K562 (cell line): ENCODE results near the gene KCNB1.

Experiments
- NRF1 ChIP-seq, 2 experiments: fragments of 450-650 bp; IDR thresholded peaks in 1 of 2; conservative IDR thresholded peaks in 1 of 2; 2 replicates each; pipeline ENCODE4 v1.6.1; 2014; ENCODE audit warnings: mild to moderate bottlenecking in 2 of 2
- POLR3G ChIP-seq: IDR thresholded peaks from 2 replicates; pipeline ENCODE4 v1.6.1; 2011; ENCODE audit not compliant: insufficient read length, insufficient replicate concordance; ENCODE audit errors: extremely low read depth
- SAP30 ChIP-seq: fragments of 200-600 bp; sonication (generic); IDR thresholded peaks from 2 replicates; pipeline ENCODE4 v1.6.1; 2012; ENCODE audit warnings: borderline replicate concordance, low read depth, mild to moderate bottlenecking, moderate library complexity, low read length, control low read depth, inconsistent platforms; ENCODE audit not compliant: insufficient read depth, poor library complexity, severe bottlenecking
- TEAD4 ChIP-seq, 2 experiments: sonication (generic) in 1 of 2; formaldehyde crosslinking in 1 of 2; IDR thresholded peaks; 2 replicates each; pipeline versions ENCODE4 v1.6.1 to v1.8.0; 2012 to 2022; ENCODE audit warnings: borderline replicate concordance in 1 of 2, inconsistent platforms in 1 of 2, low read length in 1 of 2, mild to moderate bottlenecking in 1 of 2, missing genetic modification reagents in 1 of 2
- ZNF668 ChIP-seq: fragments of 250-450 bp; sonication (Bioruptor Pico); IDR thresholded peaks from 2 replicates; pipeline ENCODE4 v1.8.0; 2022; ENCODE audit warnings: mild to moderate bottlenecking, inconsistent platforms

DNA sequence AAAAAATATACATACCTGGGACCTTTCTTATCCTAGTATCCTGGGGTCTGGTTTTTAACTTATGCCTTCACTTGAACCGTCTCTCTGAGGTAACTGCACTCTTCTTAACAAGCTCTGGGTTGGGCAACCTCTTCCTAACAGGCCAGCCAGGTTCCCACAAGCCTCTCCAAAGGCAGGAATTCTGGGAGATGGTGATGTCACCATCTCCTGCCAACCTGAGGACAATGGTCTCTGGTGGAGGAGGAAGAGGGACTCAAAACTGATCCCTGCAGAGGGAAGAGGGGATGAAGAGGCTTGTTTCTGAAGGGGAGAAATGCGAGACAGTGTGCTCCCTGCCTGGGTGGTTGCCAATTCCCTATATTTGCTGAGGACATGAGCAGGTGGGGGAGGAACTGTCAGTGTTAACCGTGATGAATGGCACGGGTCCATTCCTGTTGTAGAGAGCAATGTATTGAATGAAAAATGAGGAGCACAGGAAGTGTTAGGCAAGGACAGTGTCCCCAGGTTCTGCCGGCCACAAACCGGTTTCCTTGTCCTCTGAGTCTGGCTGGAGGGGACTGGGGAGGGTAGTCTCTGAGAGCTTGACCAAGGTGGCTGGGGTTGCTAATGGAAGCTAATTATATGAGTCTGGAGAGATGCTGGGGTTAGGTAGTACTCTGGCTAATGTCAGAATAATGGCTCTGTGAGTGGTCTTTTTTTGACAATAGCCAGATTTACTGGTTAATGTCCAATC, 95.5 kb downstream of the KCNB1 start:
- TF ChIP-seq NRF1 (conservative IDR thresholded peaks at IDR 0.05 in 1 of 2, IDR thresholded peaks at IDR 0.05 in 1 of 2) (no peak), POLR3G (no peak), ZNF668 (CRISPR knock-in tag) (no peak), SAP30 (no peak), TEAD4 (IDR thresholded peaks at IDR 0.05; ENCODE audit: low read length) (no peak), TEAD4 (CRISPR knock-in tag; IDR thresholded peaks at IDR 0.05; ENCODE audit: borderline replicate concordance) (no peak)
